ENCODE measurements around the gene FZD2. TPM values are rescaled to one million over a fixed set of nuclear protein-coding genes. Genes with fewer than 3 reads are reported as not detected.

FZD2 gene
- 22.7 and 35.1 TPM in 2 replicates for total RNA-seq

GRCh38 chr17:44556832-44557606 lies at the start of gene FZD2:
FZD2 (plus strand) TSS chr17:44557484; CDS start chr17:44557689, 205 bp downstream.

Other genes with a start within 250 kb of the FZD2 start
- gene RUNDC3A, start 248.9 kb upstream of the FZD2 start, total RNA-seq = 0.99 TPM in 1 of 2 replicates, not detected in the other
- gene SLC25A39, start 232.7 kb upstream of the FZD2 start, total RNA-seq = 68.8 and 99.9 TPM in 2 replicates
- gene GRN, start 212.2 kb upstream of the FZD2 start, total RNA-seq = 246 and 1,457 TPM in 2 replicates
- 3.5 and 15.2 TPM in 2 replicates for gene FAM171A2, start 193.6 kb upstream of the FZD2 start, total RNA-seq
- 0.15 and 0.66 TPM in 2 replicates for gene ITGA2B, start 167.8 kb upstream of the FZD2 start, total RNA-seq
- gene GPATCH8, start 54.1 kb upstream of the FZD2 start, total RNA-seq = 15.4 and 28.5 TPM in 2 replicates
- 0.15 and 0.66 TPM in 2 replicates for gene MEIOC, start 99.0 kb downstream of the FZD2 start, total RNA-seq
- 27.5 and 40.6 TPM in 2 replicates for gene CCDC43, start 132.3 kb downstream of the FZD2 start, total RNA-seq
- 1.8 and 8.6 TPM in 2 replicates for gene DBF4B, start 151.2 kb downstream of the FZD2 start, total RNA-seq
- 0.44 and 0.99 TPM in 2 replicates for gene ADAM11, start 201.5 kb downstream of the FZD2 start, total RNA-seq

All from smooth muscle cell of trachea (primary cell).